ENCODE data around the gene NAP1L5. TPM values are rescaled to one million over a fixed set of nuclear protein-coding genes. Genes with fewer than 3 reads are reported as not detected.
A peak's percentile ranks its signal among the peaks of the same experiment; 100 is the strongest.

Gene NAP1L5
- total RNA-seq, 1 donor from 2014 or later = 4.7 TPM

GRCh38 chr4:88705805-88706492 lies 8.3 kb upstream of the NAP1L5 start:
- peak overlapping the region; percentile 4 for H3K27ac ChIP-seq (ENCODE audit: low read depth, low read length)
- no peak overlapping the region for H3K4me3 Mint-ChIP-seq (ENCODE audit: unreplicated experiment)
- H2AFZ ChIP-seq (ENCODE audit: low read depth, low read length) = peak overlapping the region; percentile 59

GRCh38 chr4:88705223-88705622 lies 7.6 kb upstream of the NAP1L5 start:
- Histone ChIP-seq H4K20me1 (ENCODE audit: insufficient read depth, low read length) (no peaks in the 10 kb centered on the region), H3K27ac (ENCODE audit: low read depth, low read length) (no peak overlapping the region), H2AFZ (ENCODE audit: low read depth, low read length) (no peak overlapping the region), H3K36me3 (ENCODE audit: insufficient read depth, low read length) (no peaks in the 10 kb centered on the region), H3K4me3 (ENCODE audit: insufficient read depth, low read depth, low read length) (no peak overlapping the region), H3K9me3 (ENCODE audit: insufficient read depth, low read depth, low read length) (no peaks in the 10 kb centered on the region), H3K27me3 (ENCODE audit: insufficient read depth, low read length) (no peaks in the 10 kb centered on the region), H3K9ac (ENCODE audit: low read length) (no peak overlapping the region), H3K79me2 (ENCODE audit: insufficient read depth, low read length) (no peaks in the 10 kb centered on the region), H3K4me1 (ENCODE audit: insufficient read depth, low read length) (no peaks in the 10 kb centered on the region), H3K4me2 (ENCODE audit: low read length) (no peak overlapping the region)
- no peak for FAIRE-seq
- Mint-ChIP-seq H3K27ac (ENCODE audit: unreplicated experiment) (no peak overlapping the region), H3K4me3 (ENCODE audit: unreplicated experiment) (no peak overlapping the region), H3K27me3 (ENCODE audit: low read depth, unreplicated experiment) (no peaks in the 10 kb centered on the region), H3K4me1 (ENCODE audit: low read depth, unreplicated experiment) (peaks cover 9% of the 10 kb centered on the region), H3K36me3 (ENCODE audit: low read depth, unreplicated experiment) (peaks cover 3% of the 10 kb centered on the region), H3K9me3 (ENCODE audit: unreplicated experiment) (no peaks in the 10 kb centered on the region)
- TF ChIP-seq EZH2 (IDR thresholded peaks at IDR 0.05; ENCODE audit: insufficient read depth, low read length) (no peak), CTCF (IDR thresholded peaks at IDR 0.05; ENCODE audit: insufficient read depth, low read depth, low read length) (no peak)
- DNase-seq (ENCODE audit: low read depth) = no peak

More at GRCh38 chr4:88705805-88706492, 8.3 kb upstream of the NAP1L5 start:
- Histone ChIP-seq H3K4me2 (ENCODE audit: low read length) (peak overlapping the region; percentile 47), H3K9ac (ENCODE audit: low read length) (peak overlapping the region; percentile 29), H3K4me3 (ENCODE audit: insufficient read depth, low read depth, low read length) (no peak overlapping the region), H3K36me3 (ENCODE audit: insufficient read depth, low read length) (no peaks in the 10 kb centered on the region), H4K20me1 (ENCODE audit: insufficient read depth, low read length) (no peaks in the 10 kb centered on the region), H3K27me3 (ENCODE audit: insufficient read depth, low read length) (no peaks in the 10 kb centered on the region), H3K79me2 (ENCODE audit: insufficient read depth, low read length) (no peaks in the 10 kb centered on the region), H3K4me1 (ENCODE audit: insufficient read depth, low read length) (no peaks in the 10 kb centered on the region), H3K9me3 (ENCODE audit: insufficient read depth, low read depth, low read length) (no peaks in the 10 kb centered on the region)
- no peak for TF ChIP-seq CTCF (IDR thresholded peaks at IDR 0.05; ENCODE audit: insufficient read depth, low read depth, low read length)
- TF ChIP-seq EZH2 (IDR thresholded peaks at IDR 0.05; ENCODE audit: insufficient read depth, low read length) = no peak
- DNase-seq (ENCODE audit: low read depth) (peak; percentile 59), FAIRE-seq (peak; percentile 72)
- H3K4me1 Mint-ChIP-seq (ENCODE audit: low read depth, unreplicated experiment) = peaks cover 9% of the 10 kb centered on the region
- peaks cover 3% of the 10 kb centered on the region for H3K36me3 Mint-ChIP-seq (ENCODE audit: low read depth, unreplicated experiment)
- no peaks in the 10 kb centered on the region for H3K27me3 Mint-ChIP-seq (ENCODE audit: low read depth, unreplicated experiment)
- H3K27ac Mint-ChIP-seq (ENCODE audit: unreplicated experiment) = no peak overlapping the region
- no peaks in the 10 kb centered on the region for H3K9me3 Mint-ChIP-seq (ENCODE audit: unreplicated experiment)

GRCh38 chr4:88702782-88703181 lies 5.2 kb upstream of the NAP1L5 start:
- no peak overlapping the region for H3K27ac Mint-ChIP-seq (ENCODE audit: unreplicated experiment)
- no peaks in the 10 kb centered on the region for H3K27me3 Mint-ChIP-seq (ENCODE audit: low read depth, unreplicated experiment)
- Histone ChIP-seq H4K20me1 (ENCODE audit: insufficient read depth, low read length) (no peaks in the 10 kb centered on the region), H3K4me3 (ENCODE audit: insufficient read depth, low read depth, low read length) (no peak overlapping the region), H3K4me1 (ENCODE audit: insufficient read depth, low read length) (no peaks in the 10 kb centered on the region), H3K4me2 (ENCODE audit: low read length) (no peak overlapping the region), H3K36me3 (ENCODE audit: insufficient read depth, low read length) (no peaks in the 10 kb centered on the region), H3K9ac (ENCODE audit: low read length) (no peak overlapping the region), H3K27me3 (ENCODE audit: insufficient read depth, low read length) (no peaks in the 10 kb centered on the region), H3K27ac (ENCODE audit: low read depth, low read length) (no peak overlapping the region), H3K79me2 (ENCODE audit: insufficient read depth, low read length) (no peaks in the 10 kb centered on the region), H2AFZ (ENCODE audit: low read depth, low read length) (no peak overlapping the region), H3K9me3 (ENCODE audit: insufficient read depth, low read depth, low read length) (no peaks in the 10 kb centered on the region)
- DNase-seq (ENCODE audit: low read depth) (no peak), FAIRE-seq (no peak)
- no peaks in the 10 kb centered on the region for H3K9me3 Mint-ChIP-seq (ENCODE audit: unreplicated experiment)
- no peak overlapping the region for H3K4me3 Mint-ChIP-seq (ENCODE audit: unreplicated experiment)
- H3K36me3 Mint-ChIP-seq (ENCODE audit: low read depth, unreplicated experiment) = peaks cover 7% of the 10 kb centered on the region
- no peak for TF ChIP-seq CTCF (IDR thresholded peaks at IDR 0.05; ENCODE audit: insufficient read depth, low read depth, low read length)
- no peak for TF ChIP-seq EZH2 (IDR thresholded peaks at IDR 0.05; ENCODE audit: insufficient read depth, low read length)
- H3K4me1 Mint-ChIP-seq (ENCODE audit: low read depth, unreplicated experiment) = peaks cover 9% of the 10 kb centered on the region

Data from astrocyte (in vitro differentiated cells and primary cell).